CD4-positive, alpha-beta T cell treated with Interleukin-10 for 1 hour (primary cell): Measurements from ENCODE around the gene ARPP19.
"Not testable (repeated sequence)": the region's sequence is repeated elsewhere in the genome, so short reads cannot be mapped to it uniquely, and the experiment has no call there.

ENCODE experiments used
- DNase-seq: peaks from one replicate; pipeline ENCODE4 v3.0.0-alpha.2; 2020

ARPP19 gene, protein sequence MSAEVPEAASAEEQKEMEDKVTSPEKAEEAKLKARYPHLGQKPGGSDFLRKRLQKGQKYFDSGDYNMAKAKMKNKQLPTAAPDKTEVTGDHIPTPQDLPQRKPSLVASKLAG

DNA sequence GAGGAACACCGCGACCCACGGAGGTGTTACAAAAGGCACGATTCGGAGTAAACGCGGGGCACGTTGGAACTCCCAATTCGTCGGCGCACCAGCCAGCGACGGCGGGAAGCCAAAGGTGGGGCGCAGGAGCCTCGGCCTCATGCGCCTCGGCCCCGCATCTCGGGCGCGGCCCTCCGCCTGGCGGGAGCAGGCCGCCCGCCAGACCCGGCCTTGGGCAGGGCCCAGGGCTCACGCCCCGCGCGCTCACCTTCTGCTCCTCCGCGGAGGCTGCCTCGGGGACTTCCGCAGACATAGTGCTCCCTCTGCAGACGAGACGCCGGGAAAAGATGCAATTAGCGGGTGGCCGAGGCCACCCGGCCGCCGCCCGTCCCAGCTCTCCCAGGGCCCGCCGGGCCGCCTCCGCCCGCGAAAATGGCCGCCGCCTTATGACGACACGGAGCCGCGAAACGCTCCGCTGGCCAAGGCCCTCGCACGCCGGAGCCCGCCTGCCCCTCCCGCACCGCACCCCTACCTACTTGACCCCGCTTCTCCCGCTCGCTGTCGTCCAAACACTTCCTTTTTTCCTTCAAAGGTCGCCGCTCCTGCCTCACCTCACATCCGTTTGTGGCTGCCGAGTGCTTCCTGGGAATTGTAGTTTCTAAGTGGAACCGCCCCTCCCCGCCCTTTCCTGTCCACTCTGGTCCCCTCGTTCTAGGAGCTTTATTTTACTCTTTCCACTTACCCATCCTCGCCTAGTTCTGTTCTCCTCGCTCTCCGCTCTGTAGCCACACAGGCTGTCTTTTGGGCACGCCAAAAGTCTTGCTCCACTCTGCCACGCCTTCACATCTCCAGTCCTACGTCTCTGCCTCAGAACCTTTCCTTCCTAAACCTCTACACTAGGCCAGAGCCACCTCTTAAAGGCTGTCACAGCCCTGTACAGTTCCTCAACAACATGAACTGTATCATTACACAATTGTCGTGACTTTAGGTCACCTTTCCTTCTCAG is at the start of gene ARPP19:
Gene ARPP19 (minus strand): TSS at position 430 of the 985 bp plus-strand sequence. CDS start 138 bp downstream, at position 292.
- DNase-seq: peak; percentile 88

DNA sequence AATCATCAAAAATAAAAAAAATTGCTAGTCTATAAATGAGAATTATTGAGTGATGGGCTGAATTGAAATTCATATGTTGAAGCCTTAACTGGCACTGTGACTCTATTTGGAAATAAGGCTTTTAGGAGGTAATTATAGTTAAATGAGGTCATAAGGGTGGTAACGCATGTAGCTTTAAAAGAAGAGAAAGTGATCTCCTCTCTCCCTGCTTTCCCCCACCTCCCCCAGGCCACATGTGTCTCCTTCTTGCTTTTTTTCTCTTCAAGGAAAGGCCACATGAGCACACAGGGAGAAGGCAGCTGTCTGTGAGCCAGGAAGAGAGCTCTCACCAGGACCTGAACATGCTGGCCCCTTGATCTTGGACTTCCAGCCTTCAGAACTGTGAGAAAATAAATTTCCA is 48.2 kb upstream of the ARPP19 start:
- no peak for DNase-seq

DNA sequence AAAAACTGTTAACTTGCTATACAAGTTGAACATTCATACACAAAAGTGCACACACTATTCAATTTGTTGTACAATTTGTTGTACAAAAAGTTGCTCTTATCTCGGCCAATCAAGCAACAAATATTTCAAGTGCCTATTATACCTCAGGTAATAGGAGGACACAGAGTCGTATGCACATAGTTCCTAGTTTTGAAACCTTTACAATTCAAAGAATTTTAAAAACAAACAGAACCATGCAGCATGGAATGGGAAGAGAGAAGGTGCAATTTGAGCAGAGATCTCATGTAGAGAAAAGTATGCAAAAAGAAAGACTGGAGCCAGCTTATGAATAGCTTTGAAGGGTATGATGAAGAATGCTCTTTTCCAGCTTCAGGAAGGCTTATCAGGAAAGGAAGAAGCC is 46.5 kb upstream of the ARPP19 start:
- DNase-seq: no peak

DNA sequence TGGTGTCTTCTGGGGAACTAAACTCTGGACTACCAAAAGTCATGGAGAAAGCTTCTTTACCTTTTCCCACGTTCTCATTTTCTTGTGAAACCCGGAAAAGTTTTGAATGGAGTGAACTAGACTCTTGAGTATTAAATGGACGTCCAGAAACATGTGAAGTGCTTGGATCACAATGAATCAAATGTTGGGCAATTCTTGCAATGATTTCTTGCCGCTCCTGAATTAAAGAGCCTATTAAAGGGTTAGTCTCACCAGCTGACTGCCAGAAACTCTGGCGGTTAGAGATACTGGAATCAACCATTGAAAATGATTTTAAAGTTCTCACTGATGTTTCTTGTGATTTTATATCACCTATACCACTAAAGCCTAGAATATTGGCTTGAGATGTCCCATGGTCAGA is 40.8 kb upstream of the ARPP19 start:
- DNase-seq: no peak

- DNase-seq: no peak
Measured at GRCh38 chr15:52584414-52584813, 15.6 kb upstream of the ARPP19 start.

DNA sequence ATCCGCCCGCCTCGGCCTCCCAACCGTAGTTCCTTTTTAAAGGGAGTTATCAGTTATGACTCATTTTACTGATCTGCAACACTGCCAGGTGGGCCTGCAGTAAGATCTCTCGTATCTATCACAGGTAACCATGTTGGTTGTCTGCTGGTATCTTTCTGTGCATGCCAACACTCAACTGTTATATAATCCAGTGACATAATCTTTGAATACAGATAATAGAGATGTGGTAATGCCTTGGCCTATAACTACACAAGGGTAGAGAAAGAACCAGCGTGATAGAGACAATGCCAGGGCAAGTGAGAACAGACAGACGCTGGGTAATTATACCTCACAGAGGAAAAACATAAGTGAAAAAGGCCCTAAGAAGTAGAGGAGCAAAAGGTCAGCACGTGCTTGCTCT is 11.0 kb upstream of the ARPP19 start:
- no peak for DNase-seq

GRCh38 chr15:52576692-52577091 is 7.9 kb upstream of the ARPP19 start:
- no peak for DNase-seq

- DNase-seq: not testable (repeated sequence)
Measured at GRCh38 chr15:52575573-52575972, 6.7 kb upstream of the ARPP19 start.

DNA sequence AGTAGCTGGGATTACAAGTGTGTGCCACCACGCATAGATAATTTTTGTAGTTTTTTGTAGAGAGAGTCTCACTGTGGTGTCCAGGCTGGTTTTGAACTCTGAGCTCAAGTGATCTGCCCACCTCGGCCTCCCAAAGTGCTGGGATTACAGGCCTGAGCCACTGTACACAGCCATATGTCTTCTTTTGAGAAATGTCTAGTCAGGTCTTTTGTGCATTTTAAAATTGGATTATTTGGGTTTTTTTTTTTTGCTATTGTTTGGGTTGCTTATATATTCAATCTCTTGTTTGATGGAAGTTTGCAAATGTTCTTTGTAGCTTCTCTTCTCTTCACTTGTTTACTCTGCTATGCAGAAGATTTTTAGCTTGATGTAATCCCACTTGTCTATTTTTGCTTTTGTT is 6.2 kb upstream of the ARPP19 start:
- DNase-seq: no peak

GRCh38 chr15:52574623-52575022 is 5.8 kb upstream of the ARPP19 start:
- DNase-seq: not testable (repeated sequence)

DNA sequence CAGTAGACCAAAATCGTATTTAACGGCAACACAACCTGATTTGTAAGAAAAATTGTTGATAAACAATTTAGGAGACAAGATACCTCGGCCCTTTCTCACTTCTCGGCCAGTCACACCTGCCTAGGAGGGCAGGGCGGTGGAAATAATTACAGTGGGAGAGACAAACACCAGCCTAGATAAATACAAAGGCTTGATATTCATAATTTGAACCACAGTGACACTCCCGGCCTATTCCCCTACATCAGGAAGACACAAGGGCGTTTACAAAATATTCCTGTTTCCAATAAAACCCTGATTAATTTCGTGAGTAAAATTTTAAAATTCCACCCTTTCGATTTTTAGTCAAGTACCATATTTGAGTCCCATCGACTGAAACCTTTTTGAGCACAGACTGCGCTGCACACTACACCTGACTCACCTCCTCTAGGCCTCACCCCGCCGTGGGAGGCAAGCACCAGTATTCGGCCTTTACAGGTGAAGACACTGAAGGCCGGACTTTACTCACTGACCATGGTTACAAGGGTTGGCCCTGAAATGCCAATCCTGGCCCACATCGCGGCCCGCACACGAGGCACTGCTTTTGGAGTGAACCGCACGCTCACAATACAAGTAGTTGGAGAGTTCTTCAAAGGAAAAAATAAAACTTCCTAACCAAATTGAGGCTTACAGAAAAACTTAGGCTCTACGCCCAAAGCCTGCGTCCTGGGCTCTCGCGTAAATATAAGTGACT is 794 bp downstream of the ARPP19 start:
- DNase-seq: peak; percentile 38

GRCh38 chr15:52566889-52567288 is 1.9 kb downstream of the ARPP19 start:
- DNase-seq: no peak

GRCh38 chr15:52565417-52566358 is 3.1 kb downstream of the ARPP19 start:
- not testable (repeated sequence) for DNase-seq

- DNase-seq: no peak
Measured at GRCh38 chr15:52563501-52564060, 5.2 kb downstream of the ARPP19 start.

- DNase-seq: no peak
Measured at GRCh38 chr15:52559575-52559974, 9.3 kb downstream of the ARPP19 start.

GRCh38 chr15:52559022-52559421 is 9.8 kb downstream of the ARPP19 start:
- no peak for DNase-seq

GRCh38 chr15:52558196-52558595 is 10.6 kb downstream of the ARPP19 start:
- DNase-seq: peak; percentile 42

DNA sequence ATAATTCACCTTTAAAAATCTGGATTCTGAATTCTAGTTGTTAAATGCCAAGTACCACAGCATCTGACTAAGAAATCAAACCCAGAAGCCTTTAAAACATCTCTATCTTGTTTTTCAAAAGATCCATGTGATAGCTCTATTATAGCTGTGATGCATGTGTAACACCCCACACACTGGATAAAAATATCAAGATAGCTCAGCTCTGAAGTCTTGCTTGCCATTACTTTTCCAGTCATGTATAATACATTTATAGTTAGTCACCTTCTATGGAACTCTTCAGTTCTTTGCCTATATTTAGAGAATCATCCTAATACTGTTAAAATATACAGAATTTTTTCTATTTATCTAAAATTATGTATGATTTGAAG is 11.6 kb downstream of the ARPP19 start:
- no peak for DNase-seq

DNA sequence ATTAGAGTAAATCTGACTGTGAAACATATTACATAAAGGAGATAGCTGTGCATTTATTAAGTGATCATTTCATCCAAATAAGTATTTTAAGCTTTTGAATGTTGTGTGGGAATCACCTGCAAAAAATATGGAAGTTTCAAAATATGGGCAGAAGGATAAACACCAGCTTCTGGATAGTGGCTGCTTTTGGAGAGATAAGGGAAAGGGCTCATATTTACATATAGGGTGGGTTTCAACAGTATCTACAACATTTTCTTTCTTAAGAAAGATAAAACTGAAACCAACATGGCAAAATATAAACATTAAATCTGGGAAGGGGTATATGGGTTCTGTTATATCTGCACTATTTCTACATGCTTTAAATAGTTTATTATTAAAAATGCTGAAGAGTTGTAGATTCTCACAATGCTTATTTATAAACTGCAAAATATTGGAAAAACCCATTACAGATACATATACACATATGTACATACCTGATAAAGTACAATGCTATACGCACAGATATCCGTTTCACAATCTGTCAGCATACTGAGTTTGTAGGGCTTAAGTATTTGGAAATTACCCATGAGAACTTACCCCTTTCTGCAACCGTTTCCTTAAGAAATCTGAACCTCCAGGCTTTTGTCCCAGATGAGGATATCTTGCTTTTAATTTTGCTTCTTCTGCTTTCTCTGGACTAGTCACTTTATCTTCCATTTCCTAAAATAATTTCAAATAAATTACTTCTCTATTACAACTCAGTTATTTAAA is 12.1 kb downstream of the ARPP19 start:
- DNase-seq: no peak

- no peak for DNase-seq
Measured at GRCh38 chr15:52552303-52552702, 16.5 kb downstream of the ARPP19 start.

GRCh38 chr15:52551762-52552161 is 17.1 kb downstream of the ARPP19 start:
- no peak for DNase-seq
